Umbilical cord (tissue), 2 donors: Measurements from ENCODE around the gene GIGYF2. TPM values are rescaled to one million over a fixed set of nuclear protein-coding genes. Genes with fewer than 3 reads are reported as not detected.

Experiments
- DNase-seq: peaks from one replicate; pipeline ENCODE4 v3.0.0-alpha.2; 2015; ENCODE audit warnings: low spot score
- total RNA-seq: library from RNA; depleted of rRNA; stranded (reverse); fragments of >200 nt; gene quantifications from one replicate; pipeline ENCODE4 v1.2.3, GENCODE V29; 2014; ENCODE audit warnings: low replicate concordance; ENCODE audit not compliant: insufficient read depth

The GIGYF2 gene
- total RNA-seq, 1 donor from 2014 or later = 93.2 TPM

DNA sequence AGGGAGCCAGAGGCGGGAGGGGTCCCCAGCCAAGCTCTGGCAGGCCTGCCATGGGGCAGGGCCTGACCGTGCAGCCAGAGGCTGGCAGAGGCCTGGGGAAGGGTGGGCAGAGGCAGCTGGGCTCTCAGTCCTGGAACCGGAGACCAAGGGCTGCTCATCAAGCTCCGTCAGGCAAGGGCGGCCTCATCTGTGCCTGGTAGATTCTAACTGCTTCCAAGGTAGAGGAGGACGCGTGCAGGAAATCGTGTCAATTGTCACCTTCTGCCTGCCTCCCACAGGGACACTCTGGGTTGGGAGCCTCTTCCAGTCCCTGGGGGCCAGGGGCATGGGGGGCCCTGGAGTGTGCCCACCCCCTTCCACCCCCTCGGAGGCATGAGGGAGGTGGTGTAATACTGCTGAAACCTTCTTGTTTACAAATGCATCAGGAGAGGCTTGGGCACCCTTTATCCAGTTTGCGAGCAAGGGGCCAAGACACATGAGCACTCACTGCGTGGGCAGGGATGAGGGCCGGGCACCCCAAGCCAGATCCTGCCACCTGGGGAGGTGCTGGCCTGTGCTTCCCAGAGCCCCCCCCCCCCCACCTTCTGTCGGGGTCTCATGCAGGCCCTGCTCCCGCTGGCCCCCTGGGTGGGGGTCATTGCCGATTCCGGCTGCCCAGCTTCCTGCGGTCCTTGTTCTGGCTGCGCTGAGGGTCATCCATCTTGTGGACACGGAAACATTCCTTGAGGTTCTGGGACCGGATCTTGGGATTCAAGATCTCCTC is 181.9 kb downstream of the GIGYF2 start:
- DNase-seq = no peak

DNA sequence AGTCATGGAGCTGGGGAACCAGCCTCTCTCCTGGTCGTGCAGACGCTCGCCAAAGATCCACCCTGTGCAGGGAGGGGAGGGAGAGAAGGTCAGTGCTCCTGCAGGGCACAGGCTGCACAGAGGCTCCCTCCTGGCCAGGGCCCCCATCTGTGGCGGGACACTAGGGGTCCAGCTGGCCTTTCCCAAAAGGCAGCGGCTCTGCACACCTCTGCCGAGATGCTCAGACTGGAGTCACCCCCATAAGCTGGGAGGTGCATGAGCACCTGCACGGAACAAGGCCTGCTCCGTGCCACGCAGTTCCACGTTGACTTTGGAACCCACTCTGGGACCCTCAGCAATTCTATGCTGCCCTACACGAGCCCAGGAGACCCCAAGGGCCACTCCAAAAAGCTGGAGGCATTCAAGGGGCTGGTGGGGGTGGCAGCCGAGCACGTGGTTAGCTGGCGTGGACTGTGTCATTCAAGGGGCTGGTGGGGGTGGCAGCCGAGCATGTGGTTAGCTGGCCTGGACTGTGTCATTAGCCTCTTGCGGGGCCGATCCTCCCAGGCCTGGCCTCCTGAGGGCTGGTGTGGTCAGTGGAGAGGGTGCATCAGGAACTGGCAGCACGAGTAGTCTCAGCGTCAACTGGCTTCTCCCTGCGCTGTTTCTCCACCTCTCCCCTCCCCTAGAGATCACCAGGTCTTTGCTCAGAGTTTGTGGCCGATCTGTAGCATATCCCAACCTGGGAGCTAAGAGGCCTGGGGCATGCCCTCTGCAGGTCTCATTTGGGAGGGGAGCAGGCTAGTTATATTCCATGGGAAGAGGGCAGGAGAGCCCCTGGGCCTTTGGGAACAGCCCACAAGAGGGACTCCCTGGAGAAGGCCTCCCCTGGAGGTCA is 182.7 kb downstream of the GIGYF2 start:
- DNase-seq = no peak

DNA sequence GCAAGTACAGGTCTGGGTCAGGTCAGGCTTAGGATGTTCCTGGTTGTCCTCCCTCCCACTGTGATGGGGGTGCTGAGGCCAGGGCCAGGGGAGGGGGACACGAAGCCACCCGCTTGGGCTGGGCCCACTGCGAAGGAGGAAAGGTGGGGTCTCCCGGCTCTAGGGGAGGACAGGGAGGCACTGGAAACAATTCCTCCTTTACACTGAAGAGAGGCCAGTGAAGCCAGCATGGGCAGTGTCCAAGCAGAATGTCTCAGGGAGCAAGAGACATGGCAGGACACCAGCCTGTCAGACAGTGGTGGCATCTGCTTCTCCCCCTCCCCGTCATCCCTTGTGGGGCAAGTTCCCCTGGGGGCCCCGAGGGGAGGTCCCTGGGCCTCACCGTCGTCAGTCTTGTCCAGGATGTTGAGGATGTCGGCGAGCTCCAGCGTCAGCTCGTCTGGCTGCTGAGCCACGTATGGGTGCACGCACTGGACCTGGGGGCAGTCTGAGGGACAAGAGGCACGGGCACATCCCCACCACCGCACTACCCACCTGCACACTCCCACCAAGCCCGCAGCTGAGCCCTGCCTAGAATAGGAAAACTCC is 183.7 kb downstream of the GIGYF2 start:
- no peak for DNase-seq

DNA sequence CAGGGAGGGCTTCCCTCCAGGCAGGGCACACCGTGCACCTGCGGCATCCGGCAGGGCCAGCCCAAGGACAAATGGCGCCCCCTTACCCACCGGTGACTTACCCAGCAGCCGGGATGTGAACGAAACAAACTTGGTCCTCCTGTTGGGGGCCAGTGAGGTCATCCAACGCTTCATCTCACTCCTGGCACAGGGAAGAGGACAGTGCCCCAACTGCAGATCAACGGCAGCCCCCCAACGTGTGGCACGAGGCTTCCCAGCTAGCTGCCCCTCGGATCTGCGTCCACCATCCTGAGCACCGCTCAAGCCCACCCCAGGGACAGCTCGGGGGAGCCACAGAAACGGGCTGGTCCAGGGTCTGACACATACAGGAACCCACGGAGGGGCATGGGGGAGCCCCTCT is 185.0 kb downstream of the GIGYF2 start:
- DNase-seq = no peak

DNA sequence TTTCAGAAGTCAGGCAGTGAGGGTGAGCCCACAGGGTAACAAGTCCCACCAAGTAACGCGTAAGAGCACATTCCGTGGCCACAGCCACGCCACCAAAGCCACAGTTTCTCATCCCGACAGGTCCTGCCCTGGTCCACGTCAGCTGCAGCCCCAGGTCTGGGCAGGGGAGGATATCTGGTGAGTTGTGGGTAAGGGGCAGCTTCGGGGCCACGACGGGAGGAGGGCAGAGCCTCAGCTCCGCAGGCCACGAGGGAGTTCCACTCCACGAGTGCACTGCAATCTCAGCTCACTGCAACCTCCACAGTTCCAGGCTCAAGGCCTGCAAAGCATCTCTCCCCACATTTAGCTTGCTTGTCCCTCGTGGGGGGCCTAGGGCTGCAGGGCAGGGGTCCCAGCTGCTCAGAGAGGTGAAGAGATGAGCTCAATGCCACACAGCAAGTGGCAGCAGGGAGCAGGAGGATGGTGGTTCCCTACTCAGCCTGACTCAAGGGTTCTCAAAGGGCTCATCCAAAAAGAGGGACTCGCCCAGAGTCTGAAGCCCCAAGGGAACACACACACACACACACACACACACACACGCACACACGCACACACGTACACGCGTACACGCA is 185.5 kb downstream of the GIGYF2 start:
- no peak for DNase-seq

DNA sequence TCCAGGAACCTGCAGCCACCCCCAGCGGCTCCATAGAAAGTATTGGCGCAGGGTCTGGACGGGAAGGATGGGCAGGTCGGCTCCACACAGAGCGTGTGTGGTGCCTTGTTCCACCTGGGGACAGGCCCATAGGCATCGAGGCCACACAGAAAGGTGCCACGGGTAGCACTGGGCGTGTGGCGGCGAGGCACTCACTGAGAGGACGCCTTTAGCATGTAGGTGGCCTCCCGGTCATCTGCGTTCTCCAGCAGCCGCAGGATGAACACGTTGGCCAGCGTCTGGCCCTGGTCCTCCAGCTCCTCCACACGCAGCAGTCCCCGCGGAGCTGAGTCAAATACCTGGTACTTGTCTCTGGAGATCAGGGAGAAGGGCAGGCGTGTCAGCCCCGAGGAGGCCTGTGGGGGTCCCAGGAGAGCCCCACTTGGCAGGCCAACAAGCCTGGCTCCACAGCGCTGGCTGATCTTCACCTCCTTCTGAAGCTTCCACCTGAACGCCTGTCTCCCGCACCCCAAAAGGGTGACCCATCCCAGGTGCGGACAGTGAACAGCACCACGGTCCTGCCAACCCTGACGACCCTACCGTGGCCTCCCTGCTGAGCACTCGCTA is 186.1 kb downstream of the GIGYF2 start:
- no peak for DNase-seq

DNA sequence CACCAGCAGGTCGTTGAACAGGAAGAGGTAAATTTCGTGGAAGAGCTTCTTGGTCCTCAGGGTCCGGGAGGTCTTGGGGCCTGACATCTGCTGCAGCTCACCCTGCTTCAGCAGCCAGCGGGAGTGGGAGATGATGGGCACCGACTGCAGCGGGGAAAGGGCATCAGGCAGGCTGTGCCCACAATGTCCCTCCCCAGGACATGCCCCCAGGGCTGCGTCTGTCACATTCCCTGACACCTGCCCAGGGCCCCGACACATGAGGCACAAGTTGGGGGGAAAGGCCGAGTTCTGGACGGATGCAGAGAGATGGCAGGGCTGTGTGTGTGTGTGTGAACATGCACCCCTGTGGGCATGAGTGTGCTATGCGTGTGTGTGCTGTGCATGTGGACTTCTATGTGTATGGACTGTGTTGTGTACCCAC is 186.9 kb downstream of the GIGYF2 start:
- no peak for DNase-seq

DNA sequence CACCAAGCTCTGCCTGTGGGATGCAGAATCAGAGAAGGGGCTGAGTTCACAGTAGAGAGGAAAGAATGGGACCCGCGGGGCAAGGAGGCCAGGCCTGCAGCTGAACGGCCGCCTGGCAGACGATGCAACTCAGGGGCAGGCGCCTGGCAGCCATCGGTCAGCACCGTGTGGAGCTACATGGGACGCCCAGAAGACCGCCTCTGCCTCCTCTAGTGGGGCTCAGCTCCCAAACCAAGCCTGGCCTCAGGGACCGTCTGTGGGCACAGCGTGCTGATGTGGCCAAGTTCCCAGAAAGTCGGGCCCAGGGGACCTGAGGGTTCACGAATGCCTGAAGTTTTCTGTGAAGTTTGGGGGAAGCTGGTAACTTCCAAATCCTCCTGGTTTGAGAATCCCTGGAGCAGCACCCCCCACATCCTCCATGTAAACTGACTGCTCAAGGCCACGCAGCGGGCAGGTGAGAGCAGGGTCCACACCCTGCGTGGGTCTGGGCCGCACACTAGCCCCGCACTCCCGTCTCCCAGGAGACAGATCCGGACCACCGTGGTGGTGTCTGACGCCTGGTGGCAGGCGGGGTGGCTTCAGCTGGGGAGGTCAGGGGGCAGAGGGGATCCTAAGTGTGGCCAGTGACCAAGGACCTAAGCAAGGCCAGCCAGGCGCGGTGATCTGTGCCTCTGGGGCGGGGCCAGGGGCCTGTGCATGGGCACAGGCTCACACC is 187.6 kb downstream of the GIGYF2 start:
- DNase-seq = no peak

DNA sequence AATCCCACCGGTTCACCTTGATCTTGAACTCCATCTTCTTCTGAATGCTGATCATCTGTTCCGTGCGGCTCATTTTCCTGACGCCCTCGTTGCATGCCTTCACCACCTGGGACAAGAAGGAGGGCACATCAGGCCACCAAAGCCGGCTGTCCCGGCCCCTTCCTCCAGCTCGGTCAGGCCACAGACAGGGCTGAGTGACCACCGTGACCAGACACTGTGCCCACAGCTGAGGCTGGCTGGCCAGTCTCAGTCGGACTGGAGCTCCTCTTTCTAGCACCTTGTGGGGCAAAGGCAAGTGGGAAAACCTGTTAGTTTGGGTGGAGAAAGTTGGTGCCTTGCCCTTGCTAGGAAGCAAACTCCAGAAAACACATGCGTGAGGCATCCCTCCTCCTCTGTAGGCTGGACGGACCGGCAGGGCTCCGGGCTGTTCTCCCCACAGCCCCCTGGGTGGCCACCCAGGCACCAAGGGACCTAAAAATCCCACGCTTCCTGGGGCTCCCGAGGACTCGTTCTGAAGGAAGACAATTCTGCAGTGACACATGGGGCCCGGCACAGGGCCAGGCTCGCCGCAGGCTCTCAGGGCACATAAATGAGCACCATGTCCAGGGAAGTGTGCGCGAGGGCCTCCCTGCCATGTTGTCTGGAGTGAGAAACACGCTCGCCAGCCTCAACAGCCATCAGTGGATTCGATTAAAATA is 188.3 kb downstream of the GIGYF2 start:
- DNase-seq = no peak

DNA sequence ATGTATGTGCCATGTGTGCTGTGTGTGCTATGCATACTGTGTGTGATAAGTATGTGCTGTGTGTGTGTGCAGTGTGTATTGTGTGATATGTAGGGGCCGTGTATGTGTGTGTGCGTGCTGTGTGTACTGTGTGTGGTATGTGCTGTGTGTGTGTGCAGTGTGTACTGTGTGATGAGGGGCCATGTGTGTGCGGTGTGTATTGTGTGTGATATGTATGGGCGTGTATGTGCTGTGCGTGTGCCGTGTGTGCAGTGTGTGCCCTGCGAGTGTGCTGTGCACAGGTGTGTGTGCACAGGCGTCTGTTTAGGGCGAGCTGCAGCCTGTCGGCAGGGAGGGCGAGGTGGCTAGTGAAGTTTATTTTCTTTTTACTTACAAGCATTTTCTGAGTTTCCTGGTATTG is 189.0 kb downstream of the GIGYF2 start:
- no peak for DNase-seq

DNA sequence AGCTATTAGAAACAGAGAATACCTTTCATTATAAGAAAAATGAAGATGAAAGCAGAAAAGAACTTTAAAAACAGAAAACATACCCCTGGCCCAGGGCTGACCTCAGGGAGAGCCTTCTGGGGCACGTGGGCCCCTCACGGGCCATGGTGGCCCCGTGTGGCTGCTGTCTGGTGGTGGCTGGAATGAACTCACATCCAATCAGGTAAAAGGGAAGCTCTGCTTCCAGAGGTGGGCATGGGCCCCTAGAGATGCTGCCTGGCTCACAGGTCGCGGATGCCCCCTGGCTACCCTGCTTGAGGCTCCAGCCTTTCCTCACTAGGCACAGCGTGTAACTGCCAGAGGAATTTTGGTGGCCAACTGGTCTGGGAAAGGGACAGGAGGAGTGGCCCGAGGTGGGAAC is 189.5 kb downstream of the GIGYF2 start:
- DNase-seq = no peak

DNA sequence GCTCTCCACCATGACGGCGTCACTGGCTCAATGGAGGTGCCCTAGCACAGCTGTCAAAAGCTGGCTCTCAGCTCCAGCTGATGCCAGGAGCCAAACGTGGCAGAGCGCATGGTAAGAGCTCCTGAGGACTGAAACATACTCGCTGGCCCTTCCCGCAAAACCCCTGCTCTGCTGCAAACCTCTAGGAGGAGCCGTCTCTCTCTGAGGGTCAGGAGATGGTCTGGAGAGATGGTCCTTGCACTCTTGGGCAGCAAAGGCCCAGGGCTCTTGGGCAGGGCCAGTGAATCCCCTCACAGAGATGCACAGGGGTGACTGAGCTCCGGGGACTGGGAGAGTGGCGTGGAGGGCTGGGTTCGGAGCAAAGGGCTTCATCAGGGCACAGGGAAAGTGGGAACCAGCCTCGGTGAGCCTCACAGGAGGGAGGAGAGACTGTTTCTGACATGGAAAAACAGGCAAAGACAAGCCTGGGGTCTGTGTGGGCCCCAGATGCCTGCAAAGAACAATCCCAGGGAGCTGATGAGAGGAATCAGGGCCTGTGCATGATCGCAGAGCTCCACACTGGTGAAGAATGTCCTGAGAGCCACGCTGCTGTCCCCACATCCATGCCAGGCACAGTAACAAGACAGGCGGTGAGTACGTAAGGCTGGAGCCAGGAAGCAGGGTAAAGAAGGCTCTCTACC is 190.2 kb downstream of the GIGYF2 start:
- DNase-seq = no peak

DNA sequence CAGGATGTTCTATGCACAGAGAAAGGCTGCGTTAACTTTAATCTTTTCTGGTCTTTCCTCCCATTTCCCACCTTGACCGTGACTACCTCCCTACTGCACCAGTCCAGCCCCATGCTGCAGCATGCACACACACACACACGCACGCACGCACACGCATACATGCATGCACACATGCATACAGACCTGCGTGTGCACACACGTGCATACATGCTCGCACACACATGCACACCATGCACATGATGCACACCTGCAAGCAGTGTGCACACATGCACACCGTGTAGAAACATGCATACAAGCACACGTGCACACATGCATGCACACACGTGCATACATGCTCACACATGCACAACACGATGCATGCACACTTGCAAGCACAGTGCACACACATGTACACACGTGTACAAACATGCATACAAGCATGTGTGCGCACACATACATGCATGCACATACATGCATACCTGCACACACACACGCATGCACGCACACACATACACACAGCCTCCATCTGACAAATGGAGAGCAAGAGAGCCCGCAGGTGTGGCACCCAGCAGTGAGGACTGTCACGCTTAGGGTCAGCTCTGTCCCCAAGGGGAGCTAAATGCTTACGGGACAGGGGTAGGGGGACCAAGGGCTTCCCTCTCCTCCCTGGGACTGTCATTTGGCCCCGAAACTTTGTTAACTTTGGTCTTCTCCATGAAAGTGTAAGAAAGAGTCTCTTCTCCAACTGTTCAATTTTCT is 191.1 kb downstream of the GIGYF2 start:
- no peak for DNase-seq

DNA sequence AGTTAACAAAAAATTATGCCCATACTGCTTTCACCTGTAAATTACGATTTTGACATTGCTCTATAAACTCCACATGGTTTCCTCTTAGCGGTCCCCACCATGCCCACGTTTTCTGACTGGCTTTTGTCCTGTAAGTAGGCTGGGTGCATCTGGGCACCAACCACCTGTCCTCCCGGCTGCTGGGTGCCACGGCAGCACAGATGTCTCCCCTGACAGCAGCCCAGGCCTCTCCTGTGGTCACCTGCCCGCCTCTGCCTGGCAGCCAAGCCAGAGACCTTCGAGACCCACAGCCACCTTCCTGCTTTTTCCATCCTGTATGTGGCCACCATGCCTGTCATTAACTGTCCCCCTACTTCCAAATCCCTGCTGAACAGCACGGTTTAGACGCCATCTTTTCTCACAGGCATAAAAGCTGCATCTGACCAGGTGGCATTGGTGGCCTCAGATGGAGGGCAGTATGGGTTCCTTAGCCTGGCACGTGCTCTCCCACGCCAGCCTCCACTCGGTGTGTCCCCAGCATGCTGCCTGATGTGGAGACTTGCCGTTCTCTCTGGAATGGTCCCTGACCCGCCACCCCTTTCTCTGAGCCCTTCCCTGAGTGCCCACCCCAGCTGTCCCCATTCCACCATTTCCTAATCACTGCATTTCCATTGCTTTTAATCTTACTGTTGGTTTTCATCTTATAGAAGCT is 191.9 kb downstream of the GIGYF2 start:
- no peak for DNase-seq

DNA sequence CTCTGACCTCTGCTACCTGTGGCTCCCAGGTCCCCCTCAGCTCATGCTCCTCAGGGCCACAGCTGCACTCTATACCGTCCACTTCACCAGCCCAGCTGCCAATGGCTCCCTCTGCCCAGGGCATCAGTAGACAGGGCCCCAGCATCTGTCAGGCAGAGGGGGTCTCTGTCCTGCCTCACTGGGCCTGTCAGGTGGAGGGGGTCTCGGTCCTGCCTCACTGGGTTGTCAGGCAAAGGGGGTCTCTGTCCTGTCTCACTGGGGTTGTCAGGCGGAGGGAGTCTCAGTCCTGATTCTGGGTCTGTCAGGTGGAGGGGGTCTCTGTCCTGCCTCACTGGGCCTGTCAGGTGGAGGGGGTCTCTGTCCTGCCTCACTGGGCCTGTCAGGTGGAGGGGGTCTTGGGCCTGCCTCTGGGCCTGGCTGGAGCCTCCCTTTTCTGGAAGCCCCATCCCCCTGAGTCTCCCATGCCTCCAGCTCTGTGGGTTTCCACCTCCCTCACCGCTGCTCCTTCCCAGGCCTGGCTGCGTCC is 192.8 kb downstream of the GIGYF2 start:
- DNase-seq = no peak

DNA sequence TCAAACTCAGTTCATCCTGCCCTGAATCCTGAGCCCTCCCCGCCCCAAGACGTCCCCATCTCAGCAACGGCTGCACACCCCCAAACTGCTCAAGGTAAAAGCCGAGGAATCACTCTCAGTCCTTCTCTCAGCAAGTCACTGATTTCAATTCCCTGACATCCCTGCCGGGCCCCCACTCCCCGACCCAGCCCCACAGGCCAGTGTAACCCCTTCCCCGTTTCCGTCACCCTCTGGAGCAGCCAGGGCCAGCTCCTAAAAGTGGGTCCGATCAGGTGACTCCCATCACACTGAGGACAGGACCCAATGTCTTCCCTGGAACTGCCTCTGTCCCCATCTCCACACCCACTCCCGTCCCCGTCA is 193.4 kb downstream of the GIGYF2 start:
- no peak for DNase-seq

DNA sequence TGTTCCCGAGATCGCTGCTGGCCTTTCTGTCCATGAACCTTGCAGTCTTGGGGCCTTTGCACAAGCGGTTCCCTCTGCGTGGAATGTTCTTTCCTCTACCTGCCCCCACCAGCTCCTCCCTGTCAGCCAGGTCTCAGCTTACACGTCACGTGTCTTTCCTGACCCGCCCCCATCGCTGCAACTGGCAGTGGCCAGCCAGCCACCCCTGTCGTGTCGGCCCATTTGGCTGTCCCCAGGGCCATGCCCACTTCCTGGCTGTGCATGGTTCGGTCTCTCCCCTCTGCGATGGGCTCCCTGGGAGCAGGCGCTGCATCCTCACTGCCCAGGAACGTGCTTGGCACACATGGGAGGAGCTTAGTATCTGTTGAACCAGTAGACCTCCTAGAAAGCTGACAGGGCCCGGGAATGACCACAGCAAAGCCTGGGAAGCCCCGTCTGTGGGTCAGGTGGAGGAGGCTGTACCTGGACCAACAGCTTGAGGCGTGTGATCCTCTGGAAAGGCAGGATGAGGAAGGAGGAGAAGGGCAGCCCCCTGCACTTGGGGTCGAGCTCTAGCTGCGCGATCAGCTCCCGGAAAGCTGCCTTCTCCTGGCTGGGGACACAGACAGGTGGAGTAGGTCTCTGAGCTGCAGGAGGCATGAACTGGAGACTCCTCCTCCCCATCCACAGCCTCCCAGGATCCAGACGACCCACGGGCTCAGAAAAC is 193.9 kb downstream of the GIGYF2 start:
- no peak for DNase-seq

DNA sequence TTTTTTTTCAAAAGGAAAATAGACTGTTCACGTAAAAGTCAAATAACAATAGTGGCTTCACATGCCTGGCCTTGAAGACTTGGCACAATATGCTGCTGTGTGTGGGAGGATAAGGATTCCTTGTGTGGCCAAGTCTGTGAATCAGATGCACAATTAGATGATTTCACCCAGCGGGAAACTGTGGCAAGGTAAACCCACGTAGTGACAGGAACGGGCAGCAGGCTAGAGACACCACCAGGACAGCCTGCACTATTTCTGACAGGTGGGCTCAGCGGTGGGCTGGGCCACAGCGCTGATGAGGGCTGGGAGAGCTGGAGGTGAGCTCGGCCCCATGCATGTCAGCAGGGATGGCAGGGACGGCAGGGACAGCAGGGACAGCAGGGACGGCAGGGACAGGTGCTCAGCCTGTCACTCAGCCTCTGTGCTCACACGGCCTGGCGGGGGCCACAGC is 194.5 kb downstream of the GIGYF2 start:
- no peak for DNase-seq
